ENCODE measurements around the gene VLDLR.

DNA sequence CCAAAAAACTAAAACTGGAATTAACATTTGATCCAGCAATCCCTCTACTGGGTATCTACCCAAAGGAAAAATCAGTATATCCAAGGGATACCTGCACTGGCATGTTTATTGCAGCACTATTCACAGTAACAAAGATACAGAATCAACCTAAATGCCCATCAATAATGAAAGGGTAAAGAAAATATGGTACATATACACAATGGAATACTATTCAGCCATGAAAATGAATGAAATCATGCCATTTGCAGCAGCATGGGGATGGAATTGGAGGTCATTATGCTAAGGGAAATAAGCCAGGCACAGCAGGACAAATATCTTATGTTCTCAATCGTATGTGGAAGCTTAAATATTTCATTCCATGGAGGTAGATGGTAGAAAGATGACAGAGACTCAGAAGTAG lies 9.7 kb downstream of the VLDLR start:
- TF ChIP-seq POLR2A (IDR thresholded peaks at IDR 0.05; ENCODE audit: low read length) (no peak), GATA1 (IDR thresholded peaks at IDR 0.05; ENCODE audit: low read depth, low read length) (no peak)

Data from erythroblast (primary cell).